Thyroid gland (tissue), 4 donors: Measurements from ENCODE around the gene ATP6V1G1.

ENCODE experiments used
- CTCF ChIP-seq, 6 experiments: fragments of 200-600 bp in 3 of 6; fragments of 450-650 bp in 3 of 6; sonication (generic) in 3 of 6; IDR thresholded peaks; one replicate each; pipeline ENCODE4 v1.5.1; 2016 to 2019; ENCODE audit warnings: antibody characterized with exemption in 6 of 6, mild to moderate bottlenecking in 2 of 6, inconsistent platforms in 1 of 6, moderate library complexity in 1 of 6
- POLR2A ChIP-seq, 2 donors: fragments of 450-650 bp; IDR thresholded peaks; one replicate each; pipeline ENCODE4 v1.6.1; 2017; ENCODE audit warnings: antibody characterized with exemption in 2 of 2, mild to moderate bottlenecking in 2 of 2, moderate library complexity in 1 of 2

DNA sequence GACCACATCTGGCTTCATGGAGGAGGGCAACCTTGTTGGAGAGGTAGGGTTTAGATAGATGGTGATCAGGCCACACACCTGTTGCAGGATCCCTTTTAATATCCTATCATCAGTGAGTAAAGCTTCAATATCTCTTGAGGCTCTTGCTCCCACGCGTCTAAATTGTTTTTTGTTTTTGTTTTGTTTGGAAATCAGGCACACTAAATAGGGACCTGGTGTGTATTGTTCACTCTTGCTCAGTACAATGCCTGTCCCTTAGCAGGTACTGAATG lies 20.9 kb downstream of the ATP6V1G1 start:
- TF ChIP-seq CTCF (IDR thresholded peaks at IDR 0.05): no peak
- TF ChIP-seq POLR2A (IDR thresholded peaks at IDR 0.05): no peak
